OCI-LY7 (cell line): ENCODE data around the gene SH2B2. TPM values are rescaled to one million over a fixed set of nuclear protein-coding genes. Genes with fewer than 3 reads are reported as not detected.

ENCODE experiments used
- BruUV-seq: library from RNA; stranded (reverse); fragments of 400-500 nt; replicated peaks from 2 replicates; lab custom pipeline; 2021; lab: Mats Ljungman, UMichigan
- CTCF ChIA-PET: fragments of 300-600 bp; sonication (Branson Sonifier 250); formaldehyde crosslinking; loops from one replicate; lab custom pipeline; 2022; ENCODE audit warnings: antibody characterized with exemption; ENCODE audit not compliant: unreplicated experiment; lab: Charles Lee
- POLR2A ChIA-PET: fragments of 300-600 bp; sonication (Branson Sonifier 250); formaldehyde crosslinking; loops from one replicate; lab custom pipeline; 2022; ENCODE audit warnings: antibody characterized with exemption; lab: Charles Lee
- DNase-seq: peaks from one replicate; pipeline ENCODE4 v3.0.0-alpha.2; 2015; ENCODE audit warnings: low spot score
- H2AFZ ChIP-seq: fragments of 200-600 bp; sonication (generic), shearing (Covaris generic); 2 replicates; pipeline ENCODE4 v1.6.1; 2014; ENCODE audit warnings: mild to moderate bottlenecking, antibody characterized with exemption, low read length, moderate library complexity
- H3K27ac ChIP-seq: fragments of 200-600 bp; sonication (generic); 2 replicates; pipeline ENCODE4 v1.5.1; 2014; ENCODE audit warnings: mixed run types, low read depth, mild to moderate bottlenecking, moderate library complexity, low read length, inconsistent platforms; ENCODE audit not compliant: poor library complexity, severe bottlenecking
- H3K36me3 ChIP-seq: fragments of 200-600 bp; sonication (generic); 2 replicates; pipeline ENCODE4 v1.6.1; 2014; ENCODE audit warnings: mild to moderate bottlenecking, antibody characterized with exemption, low read length, moderate library complexity, mixed read lengths; ENCODE audit not compliant: insufficient read depth
- H3K4me1 ChIP-seq: fragments of 200-600 bp; sonication (generic); 2 replicates; pipeline ENCODE4 v1.5.1; 2014; ENCODE audit warnings: mild to moderate bottlenecking, low read length; ENCODE audit not compliant: insufficient read depth, poor library complexity, severe bottlenecking
- H3K4me2 ChIP-seq: fragments of 200-600 bp; sonication (generic); 2 replicates; pipeline ENCODE4 v1.6.1; 2014; ENCODE audit warnings: mild to moderate bottlenecking, low read length
- H3K4me3 ChIP-seq: fragments of 200-600 bp; sonication (generic); 2 replicates; pipeline ENCODE4 v1.5.1; 2014; ENCODE audit warnings: mild to moderate bottlenecking, low read depth, low read length; ENCODE audit not compliant: poor library complexity, severe bottlenecking
- H3K79me2 ChIP-seq: fragments of 200-600 bp; sonication (generic); 2 replicates; pipeline ENCODE4 v1.6.1; 2016; ENCODE audit warnings: low read depth, mild to moderate bottlenecking, low read length, moderate library complexity, mixed read lengths; ENCODE audit not compliant: insufficient read depth
- H3K9me2 ChIP-seq: fragments of 200-600 bp; sonication (generic); 2 replicates; pipeline ENCODE4 v1.6.1; 2016; ENCODE audit warnings: mild to moderate bottlenecking, low read length, mixed read lengths; ENCODE audit not compliant: insufficient read depth
- H3K9me3 ChIP-seq: fragments of 200-600 bp; sonication (generic); 2 replicates; pipeline ENCODE4 v1.6.1; 2014; ENCODE audit warnings: mild to moderate bottlenecking, mixed run types, low read length, mixed read lengths
- H4K20me1 ChIP-seq: fragments of 200-600 bp; sonication (generic); 2 replicates; pipeline ENCODE4 v1.6.1; 2014; ENCODE audit warnings: mild to moderate bottlenecking, antibody characterized with exemption, low read length, moderate library complexity, mixed read lengths; ENCODE audit not compliant: insufficient read depth
- EZH2phosphoT487 ChIP-seq: fragments of 200-600 bp; sonication (generic); IDR thresholded peaks from 2 replicates; pipeline ENCODE4 v1.6.1; 2018; ENCODE audit warnings: low read depth, borderline replicate concordance, mild to moderate bottlenecking, mixed run types, antibody characterized with exemption, low read length, moderate library complexity, mixed read lengths
- intact Hi-C: fragments of 100-400 bp; cut with micrococcal nuclease; formaldehyde crosslinking; loops from one replicate; pipeline ENCODE4 v1.10.0; 2022; ENCODE audit not compliant: unreplicated experiment
- total RNA-seq, 2 experiments: library from RNA; depleted of rRNA in 1 of 2; stranded (reverse); fragments of >200 nt in 1 of 2; shearing (Covaris generic) in 1 of 2; gene quantifications; 2 replicates each; pipeline ENCODE4 v1.2.3, GENCODE V29; 2014 to 2022
- TF ChIP-seq, protein P1 (sequence below): fragments of 200-600 bp; sonication (generic); conservative IDR thresholded peaks from 2 replicates; pipeline ENCODE4 v1.5.1; 2014; ENCODE audit warnings: mild to moderate bottlenecking, antibody characterized with exemption, low read length, moderate library complexity, mixed read lengths

Gene SH2B2
- total RNA-seq, 2 experiments from 2014 or later, result 42.0 to 131 TPM

DNA sequence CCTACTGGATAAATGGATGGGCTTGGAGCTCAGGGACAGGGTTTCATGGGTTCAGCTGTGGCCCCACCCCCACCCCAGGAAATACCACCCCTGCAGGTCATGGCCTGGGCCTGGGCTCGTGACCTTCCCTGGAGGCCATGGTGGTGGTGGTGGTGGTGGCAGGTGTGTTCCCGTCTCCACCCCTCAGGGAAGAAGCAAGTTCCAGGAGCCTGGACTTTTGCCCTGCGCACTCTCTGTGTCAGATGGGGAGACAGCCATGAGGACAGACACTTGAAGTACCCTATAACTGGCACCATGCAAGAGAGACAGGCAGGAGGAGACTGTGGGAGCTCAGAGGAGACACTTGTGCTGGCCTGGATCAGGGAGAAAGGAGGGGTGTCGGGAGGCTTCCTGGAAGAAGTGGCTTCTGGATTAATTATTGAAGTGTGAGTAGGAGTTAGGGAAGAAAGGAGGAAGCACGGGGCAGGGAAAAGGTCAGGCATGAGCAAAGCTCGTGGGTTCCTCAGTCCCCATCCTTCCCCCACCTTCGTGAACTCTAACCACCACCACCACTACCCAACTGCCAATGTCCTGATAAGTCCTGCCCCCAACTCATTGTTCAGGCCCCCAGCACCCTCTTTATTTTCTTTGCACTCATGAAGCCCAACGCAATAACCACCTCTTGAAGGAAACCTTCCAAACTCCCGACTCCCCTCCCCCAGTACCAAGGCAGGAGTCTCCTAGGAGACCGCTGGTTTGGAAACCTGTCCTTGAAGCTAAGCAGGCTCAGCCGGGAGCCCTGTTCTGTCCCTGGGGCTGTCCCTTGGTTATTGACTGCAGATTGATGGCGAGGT is 8.9 kb downstream of the SH2B2 start:
- Histone ChIP-seq H3K4me3 (peak overlapping the region; percentile 14), H3K9me2 (no peaks in the 10 kb centered on the region), H3K27ac (peak overlapping the region; percentile 97), H3K79me2 (peaks cover 91% of the 10 kb centered on the region), H3K36me3 (peaks cover 75% of the 10 kb centered on the region), H3K9me3 (no peaks in the 10 kb centered on the region), H4K20me1 (peaks cover 4% of the 10 kb centered on the region; the same call in 1 of the 2 replicates), H2AFZ (no peak overlapping the region), H3K4me2 (peak overlapping the region; percentile 97), H3K4me1 (peaks cover 76% of the 10 kb centered on the region)
- no TSS peak for BruUV-seq
- no peak for DNase-seq
- TF ChIP-seq, protein P1, sequence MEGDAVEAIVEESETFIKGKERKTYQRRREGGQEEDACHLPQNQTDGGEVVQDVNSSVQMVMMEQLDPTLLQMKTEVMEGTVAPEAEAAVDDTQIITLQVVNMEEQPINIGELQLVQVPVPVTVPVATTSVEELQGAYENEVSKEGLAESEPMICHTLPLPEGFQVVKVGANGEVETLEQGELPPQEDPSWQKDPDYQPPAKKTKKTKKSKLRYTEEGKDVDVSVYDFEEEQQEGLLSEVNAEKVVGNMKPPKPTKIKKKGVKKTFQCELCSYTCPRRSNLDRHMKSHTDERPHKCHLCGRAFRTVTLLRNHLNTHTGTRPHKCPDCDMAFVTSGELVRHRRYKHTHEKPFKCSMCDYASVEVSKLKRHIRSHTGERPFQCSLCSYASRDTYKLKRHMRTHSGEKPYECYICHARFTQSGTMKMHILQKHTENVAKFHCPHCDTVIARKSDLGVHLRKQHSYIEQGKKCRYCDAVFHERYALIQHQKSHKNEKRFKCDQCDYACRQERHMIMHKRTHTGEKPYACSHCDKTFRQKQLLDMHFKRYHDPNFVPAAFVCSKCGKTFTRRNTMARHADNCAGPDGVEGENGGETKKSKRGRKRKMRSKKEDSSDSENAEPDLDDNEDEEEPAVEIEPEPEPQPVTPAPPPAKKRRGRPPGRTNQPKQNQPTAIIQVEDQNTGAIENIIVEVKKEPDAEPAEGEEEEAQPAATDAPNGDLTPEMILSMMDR, result no peak
- TF ChIP-seq EZH2phosphoT487, result no peak
- CTCF ChIA-PET, result no interaction called here
- intact Hi-C loops, result no loop called here
- POLR2A ChIA-PET, result interaction anchor here (11.9 kb wide), 1 partner anchor 9 kb away, joined by 154 read pairs; no protein-coding TSS in a partner anchor

GRCh38 chr7:102296179-102296438 is 9.4 kb downstream of the SH2B2 start:
- Histone ChIP-seq H4K20me1 (peaks cover 4% of the 10 kb centered on the region; the same call in 1 of the 2 replicates), H3K4me3 (no peak overlapping the region), H3K36me3 (peaks cover 76% of the 10 kb centered on the region), H3K79me2 (peaks cover 87% of the 10 kb centered on the region), H3K4me1 (peaks cover 72% of the 10 kb centered on the region), H3K9me3 (no peaks in the 10 kb centered on the region), H2AFZ (no peak overlapping the region), H3K4me2 (no peak overlapping the region), H3K9me2 (no peaks in the 10 kb centered on the region), H3K27ac (peak overlapping the region; percentile 97)
- ChIA-PET POLR2A (interaction anchor here (11.9 kb wide), 1 partner anchor 9 kb away, joined by 154 read pairs; no protein-coding TSS in a partner anchor), CTCF (no interaction called here)
- DNase-seq, result no peak
- intact Hi-C loops, result no loop called here
- TF ChIP-seq EZH2phosphoT487, result no peak
- TF ChIP-seq, protein P1, result no peak
- no TSS peak for BruUV-seq

- no peak for DNase-seq
- H4K20me1 ChIP-seq, result peaks cover 4% of the 10 kb centered on the region; the same call in 1 of the 2 replicates
- H3K27ac ChIP-seq, result peak overlapping the region; percentile 97
- intact Hi-C loops, result no loop called here
- no peak overlapping the region for H3K4me2 ChIP-seq
- H3K9me2 ChIP-seq, result no peaks in the 10 kb centered on the region
- H2AFZ ChIP-seq, result no peak overlapping the region
- CTCF ChIA-PET, result no interaction called here
- BruUV-seq, result no TSS peak
- H3K36me3 ChIP-seq, result peaks cover 80% of the 10 kb centered on the region
- H3K9me3 ChIP-seq, result no peaks in the 10 kb centered on the region
- no peak overlapping the region for H3K4me3 ChIP-seq
- POLR2A ChIA-PET, result interaction anchor here (1.6 to 11.9 kb wide), 2 partner anchors 8 to 35 kb away, joined by 4 to 154 read pairs; no protein-coding TSS in a partner anchor
- H3K4me1 ChIP-seq, result peaks cover 70% of the 10 kb centered on the region
- H3K79me2 ChIP-seq, result peaks cover 89% of the 10 kb centered on the region
- TF ChIP-seq, protein P1, result no peak
- no peak for TF ChIP-seq EZH2phosphoT487
Observed at GRCh38 chr7:102296514-102296913, 9.8 kb downstream of the SH2B2 start.
